Measurements from ENCODE around the gene PUS1.

The PUS1 gene

DNA sequence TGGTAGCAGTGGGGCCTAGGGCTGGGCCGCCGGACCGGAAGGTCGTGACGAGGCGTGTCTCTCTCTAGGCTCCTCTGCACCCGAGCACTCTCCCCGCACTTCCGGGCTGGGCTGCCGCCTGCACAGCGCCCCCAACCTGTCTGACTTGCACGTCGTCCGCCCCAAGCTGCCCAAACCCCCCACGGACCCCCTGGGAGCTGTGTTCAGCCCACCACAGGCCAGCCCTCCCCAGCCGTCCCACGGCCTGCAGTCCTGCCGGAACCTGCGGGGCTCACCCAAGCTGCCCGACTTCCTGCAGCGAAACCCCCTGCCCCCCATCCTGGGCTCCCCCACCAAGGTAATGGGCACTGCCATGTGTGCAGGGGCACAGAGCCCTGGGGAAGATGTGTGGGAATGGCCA is 13.3 kb upstream of the PUS1 start:
- DNase-seq (ENCODE audit: low read depth in 2 of 2), result no peak

DNA sequence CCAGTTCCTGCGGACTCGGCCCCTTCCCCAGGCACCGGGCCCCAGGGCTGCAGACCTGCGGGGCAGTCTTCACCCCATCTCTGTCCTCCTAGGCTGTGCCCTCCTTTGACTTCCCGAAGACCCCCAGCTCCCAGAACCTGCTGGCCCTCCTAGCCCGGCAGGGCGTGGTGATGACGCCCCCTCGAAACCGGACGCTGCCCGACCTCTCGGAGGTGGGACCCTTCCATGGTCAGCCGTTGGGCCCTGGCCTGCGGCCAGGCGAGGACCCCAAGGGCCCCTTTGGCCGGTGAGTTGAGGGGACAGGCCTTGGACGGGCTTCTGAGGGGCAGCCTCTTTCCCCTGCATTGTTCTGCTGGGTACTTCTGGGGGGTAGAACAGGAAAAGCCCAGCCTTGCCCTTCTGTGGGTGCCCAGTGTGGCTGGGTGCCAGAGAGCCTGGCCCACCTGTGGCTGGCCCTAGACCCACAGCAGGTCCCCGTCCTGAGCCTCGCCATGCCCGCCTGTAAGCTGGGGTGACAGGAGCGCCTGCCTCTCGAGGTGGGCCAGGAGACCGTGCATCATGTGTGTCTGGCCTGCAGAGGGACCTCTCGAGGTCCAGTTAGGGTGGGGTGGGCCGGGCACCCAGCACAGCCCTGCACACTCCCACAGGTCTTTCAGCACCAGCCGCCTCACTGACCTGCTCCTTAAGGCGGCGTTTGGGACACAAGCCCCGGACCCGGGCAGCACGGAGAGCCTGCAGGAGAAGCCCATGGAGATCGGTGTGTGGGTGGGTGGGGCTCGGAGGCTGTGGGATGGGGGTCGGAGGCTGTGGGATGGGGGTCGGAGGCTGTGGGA is 12.6 kb upstream of the PUS1 start:
- DNase-seq (ENCODE audit: low read depth in 2 of 2), result no peak

DNA sequence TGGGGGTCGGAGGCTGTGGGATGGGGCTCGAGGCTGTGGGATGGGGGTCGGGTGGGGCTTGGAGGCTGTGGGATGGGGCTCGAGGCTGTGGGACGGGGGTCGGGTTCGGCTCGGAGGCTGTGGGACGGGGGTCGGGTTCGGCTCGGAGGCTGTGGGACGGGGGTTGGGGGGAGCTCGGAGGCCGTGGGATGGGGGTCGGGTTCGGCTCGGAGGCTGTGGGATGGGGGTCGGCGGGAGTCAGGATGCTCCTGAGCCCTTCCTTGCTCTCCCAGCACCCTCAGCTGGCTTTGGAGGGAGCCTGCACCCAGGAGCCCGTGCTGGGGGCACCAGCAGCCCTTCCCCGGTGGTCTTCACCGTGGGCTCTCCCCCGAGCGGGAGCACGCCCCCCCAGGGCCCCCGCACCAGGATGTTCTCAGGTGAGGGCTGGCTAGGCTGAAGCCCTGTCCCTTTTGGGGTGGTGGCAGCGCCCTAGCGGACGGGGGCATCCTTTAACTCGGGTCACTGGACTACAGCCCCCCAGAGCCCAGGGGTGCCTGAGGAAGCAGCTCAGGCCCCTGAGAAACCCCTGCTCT is 11.9 kb upstream of the PUS1 start:
- DNase-seq (ENCODE audit: low read depth in 2 of 2), result no peak

DNA sequence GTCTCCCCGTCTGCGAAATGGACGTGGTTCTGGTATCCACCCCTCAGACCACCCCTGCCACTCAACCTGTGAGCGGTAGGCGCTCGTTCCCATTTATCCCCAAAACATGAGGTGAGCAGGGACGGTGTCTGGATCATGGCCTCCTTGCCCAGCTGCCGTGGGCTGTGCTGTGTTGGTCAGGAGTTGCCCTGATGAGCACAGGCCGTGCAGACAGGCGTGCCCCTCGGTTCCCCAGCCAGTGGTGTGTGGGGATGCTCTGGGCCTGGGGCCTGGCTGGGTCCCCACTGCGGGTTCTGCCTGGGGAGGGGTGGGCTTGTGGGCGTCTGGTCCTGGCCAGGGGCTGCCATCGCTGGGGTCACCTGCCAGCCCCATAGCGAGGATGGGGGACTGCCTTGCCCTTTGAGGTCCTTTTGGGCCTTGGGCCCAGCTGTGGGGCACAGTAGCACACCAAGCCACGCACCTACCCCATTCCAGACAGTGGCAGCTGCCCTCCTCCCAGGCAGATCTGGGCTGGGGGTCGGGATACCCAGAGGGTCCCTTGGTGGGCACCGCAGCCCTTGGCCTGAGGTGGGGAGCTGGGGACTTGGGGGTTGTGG is 11.3 kb upstream of the PUS1 start:
- DNase-seq (ENCODE audit: low read depth in 2 of 2), result no peak

DNA sequence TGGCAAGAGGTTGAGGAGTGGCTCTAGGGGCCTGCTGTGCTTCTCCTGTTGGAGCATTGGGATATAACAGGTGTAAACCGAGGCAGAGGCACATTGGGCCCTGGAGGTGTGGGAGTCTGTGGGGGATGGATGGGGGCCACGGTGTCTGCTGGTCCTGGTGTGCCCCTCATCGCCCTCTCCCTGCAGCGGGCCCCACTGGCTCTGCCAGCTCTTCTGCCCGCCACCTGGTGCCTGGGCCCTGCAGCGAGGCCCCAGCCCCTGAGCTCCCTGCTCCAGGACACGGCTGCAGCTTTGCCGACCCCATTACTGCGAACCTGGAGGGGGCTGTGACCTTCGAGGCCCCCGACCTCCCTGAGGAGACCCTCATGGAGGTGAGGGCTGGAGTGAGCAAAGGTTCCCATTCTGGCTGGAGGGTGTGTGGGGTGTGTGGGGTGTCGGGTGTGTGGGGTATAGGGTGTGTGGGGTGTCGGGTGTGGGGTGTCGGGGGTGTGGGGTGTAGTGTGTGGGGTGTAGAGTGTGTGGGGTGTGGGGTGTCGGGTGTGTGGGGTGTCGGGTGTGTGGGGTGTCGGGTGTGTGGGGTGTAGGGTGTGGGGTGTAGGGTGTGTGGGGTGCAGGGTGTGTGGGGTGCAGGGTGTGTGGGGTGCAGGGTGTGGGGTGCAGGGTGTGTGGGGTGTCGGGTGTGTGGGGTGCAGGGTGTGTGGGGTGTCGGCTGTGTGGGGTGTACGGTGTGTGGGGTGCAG is 10.6 kb upstream of the PUS1 start:
- DNase-seq (ENCODE audit: low read depth in 2 of 2), result no peak

DNA sequence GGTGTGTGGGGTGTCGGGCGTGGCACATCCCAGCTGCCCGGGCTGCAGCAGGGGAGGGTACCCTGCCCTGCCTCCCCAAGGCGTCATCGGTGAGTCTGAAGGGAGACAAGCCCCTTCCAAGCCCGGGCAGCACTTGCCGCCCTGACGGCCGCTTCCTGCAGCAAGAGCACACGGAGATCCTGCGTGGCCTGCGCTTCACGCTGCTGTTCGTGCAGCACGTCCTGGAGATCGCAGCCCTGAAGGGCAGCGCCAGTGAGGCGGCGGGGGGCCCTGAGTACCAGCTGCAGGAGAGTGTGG is 10.1 kb upstream of the PUS1 start:
- DNase-seq (ENCODE audit: low read depth in 2 of 2), result no peak

DNA sequence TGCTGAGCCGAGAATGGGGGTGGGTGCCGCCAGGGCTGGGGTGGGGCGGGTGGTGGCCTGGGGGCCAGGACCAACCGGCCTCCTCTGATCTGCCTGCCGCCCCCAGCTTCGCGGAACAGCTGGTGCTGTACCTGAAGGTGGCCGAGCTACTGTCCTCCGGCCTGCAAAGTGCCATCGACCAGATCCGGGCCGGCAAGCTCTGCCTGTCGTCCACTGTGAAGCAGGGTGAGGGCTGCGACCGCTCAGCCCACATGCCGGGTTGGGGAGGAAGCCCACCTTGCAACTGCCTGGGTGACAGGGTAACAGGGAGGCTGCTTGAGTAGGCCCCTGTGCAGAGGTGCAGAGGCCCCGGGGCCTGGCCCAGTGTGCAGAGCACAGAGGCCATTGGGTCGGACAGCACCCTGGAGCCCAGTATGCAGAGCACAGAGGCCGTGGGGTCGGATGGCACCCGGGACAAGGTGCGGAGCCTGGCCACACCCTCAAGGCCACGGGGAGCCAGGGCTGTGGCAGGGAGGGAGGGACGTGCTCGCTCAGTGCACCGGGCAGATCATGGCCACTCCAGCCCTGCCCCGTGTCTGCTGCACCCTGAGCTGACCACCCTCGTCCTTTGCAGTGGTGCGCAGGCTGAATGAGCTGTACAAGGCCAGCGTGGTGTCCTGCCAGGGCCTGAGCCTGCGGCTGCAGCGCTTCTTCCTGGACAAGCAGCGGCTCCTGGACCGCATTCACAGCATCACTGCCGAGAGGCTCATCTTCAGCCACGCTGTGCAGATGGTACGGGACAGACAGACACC is 9.5 kb upstream of the PUS1 start:
- no peak for DNase-seq (ENCODE audit: low read depth in 2 of 2)

DNA sequence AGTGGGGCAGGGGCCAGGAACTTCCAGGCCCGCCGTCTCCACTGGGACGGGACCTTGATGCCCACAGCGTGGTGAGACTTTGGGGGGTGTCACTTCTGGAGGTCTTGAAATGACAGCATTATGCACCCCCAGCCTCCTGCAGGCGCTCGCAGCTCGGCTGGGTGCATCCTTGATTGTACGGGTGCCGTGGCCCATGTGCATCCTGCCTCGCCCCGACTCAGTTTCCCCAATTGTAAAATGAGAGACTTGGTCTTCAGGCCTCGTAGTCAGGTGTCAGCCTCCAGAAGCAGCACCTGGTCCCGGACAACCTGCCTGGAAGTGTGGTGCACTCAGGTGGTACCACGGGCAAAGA is 8.9 kb upstream of the PUS1 start:
- DNase-seq (ENCODE audit: low read depth in 2 of 2), result no peak

DNA sequence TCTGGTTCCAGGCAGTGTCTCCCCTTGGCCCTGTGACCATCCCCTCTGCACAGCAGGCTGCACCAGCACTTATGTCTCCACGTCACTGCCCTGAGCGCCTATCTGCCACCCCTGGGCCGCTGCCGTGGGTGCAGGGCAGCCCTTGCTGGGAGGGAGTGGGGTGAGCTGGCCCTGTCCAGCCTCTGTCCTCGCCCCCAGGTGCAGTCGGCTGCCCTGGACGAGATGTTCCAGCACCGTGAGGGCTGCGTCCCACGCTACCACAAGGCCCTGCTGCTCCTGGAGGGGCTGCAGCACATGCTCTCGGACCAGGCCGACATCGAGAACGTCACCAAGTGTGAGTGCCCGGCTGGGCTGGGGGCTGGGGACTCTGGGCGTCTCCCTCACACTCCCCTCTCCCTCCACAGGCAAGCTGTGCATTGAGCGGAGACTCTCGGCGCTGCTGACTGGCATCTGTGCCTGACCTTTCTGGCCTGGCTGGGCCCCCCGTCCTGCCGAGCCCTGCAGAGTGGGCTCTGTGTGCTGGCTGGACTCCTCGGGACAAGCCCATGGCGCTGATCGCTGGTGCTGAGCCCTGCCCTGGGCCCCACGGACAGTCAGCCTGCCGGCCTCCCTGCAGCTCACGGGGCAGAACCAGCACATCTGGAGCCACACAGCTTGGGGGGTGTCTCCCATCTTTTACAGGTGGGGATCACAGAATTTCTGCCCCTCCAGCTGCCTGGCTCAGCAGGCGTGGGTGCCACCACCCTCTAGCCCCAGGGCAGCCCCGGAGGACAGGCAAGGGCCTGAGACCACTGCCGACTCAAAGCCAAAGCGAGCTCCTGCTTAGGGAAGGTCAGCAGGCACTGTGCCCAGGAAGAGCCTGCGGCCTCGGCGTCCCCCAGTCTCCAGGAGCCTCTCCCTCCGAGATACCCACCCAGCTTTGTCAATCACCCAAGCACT is 7.9 kb upstream of the PUS1 start:
- DNase-seq (ENCODE audit: low read depth in 2 of 2), result no peak

DNA sequence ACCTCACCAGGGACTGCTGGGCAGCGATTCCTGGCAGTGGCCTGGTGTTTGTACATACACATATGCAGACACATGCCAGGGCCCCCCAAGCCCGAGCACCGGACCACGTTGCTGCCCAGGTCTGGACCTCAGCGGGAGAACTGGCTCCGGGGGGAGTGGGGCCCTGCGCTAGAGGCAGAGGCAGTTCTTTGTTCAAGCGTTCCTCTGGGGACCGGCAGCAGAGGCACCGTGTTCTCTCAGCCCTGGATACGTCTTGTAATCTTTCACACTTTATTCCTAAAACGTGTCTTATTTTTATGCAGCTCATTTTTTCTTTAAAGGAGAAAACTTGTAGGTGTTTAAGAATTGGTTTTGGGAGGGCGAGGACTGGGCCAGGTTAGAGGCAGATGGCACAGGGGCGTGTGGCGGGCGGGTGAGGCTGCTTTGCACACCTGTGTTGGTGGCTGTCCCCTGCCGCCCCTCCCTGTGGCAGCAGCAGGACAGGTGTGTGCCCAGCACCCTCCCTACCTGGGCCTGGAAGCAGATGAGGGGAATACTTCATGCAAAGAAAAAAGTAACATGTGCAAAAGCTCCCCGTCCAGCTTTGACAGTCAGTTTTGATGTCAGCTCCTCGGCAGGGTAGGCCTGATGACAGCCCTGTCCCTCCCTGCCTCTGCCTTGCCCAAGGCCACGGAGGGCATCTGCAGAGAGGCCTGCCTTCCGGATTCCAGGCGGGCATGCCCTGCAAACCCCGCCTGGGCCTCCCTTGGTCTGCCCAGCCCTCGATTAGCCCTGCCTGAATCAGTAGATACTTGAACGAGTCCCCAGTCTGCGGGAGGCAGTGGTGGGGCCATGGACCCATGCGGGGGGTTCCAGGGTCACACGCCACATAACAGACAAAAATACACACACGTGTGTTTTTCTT is 7.0 kb upstream of the PUS1 start:
- DNase-seq (ENCODE audit: low read depth in 2 of 2), result no peak

DNA sequence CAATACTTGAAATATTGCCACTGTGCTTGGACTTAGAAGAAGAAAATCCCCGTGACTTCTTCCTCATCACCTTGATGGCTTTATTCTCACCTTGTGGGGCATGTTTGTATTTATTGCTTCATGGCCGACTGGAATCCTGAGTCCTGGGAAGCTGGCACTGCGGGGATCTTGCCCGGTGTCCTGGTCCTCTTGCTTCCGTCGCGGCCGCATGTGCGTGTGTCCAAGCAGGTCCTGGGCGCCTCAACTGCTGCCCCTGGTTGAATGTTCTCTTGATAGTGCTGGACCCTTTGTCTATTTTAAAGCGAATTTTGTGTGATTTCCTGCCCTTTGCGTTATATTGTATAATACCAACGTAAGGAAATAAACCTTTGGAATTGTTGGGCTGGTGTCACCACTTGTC is 6.3 kb upstream of the PUS1 start:
- no peak for DNase-seq (ENCODE audit: low read depth in 2 of 2)

DNA sequence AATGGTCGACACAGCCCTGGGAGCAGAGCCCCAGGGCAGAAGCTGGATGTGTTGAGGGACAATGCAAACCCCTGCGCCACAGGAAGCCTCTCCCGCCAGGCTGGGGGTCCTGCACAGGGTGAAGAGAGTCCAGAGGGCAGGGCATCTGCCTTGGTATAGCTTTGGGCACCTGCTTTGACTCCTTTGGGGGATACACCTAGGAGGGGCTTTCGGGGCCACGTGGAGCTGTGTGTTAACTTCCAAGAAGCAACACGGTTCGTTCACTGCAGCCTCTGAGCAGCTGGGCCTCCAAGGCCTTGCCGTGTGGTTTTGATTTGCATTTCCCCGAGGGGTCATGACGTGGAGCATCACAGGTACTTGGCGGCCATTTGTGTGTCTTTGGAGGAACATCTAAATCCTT is 5.8 kb upstream of the PUS1 start:
- DNase-seq (ENCODE audit: low read depth in 2 of 2), result no peak

DNA sequence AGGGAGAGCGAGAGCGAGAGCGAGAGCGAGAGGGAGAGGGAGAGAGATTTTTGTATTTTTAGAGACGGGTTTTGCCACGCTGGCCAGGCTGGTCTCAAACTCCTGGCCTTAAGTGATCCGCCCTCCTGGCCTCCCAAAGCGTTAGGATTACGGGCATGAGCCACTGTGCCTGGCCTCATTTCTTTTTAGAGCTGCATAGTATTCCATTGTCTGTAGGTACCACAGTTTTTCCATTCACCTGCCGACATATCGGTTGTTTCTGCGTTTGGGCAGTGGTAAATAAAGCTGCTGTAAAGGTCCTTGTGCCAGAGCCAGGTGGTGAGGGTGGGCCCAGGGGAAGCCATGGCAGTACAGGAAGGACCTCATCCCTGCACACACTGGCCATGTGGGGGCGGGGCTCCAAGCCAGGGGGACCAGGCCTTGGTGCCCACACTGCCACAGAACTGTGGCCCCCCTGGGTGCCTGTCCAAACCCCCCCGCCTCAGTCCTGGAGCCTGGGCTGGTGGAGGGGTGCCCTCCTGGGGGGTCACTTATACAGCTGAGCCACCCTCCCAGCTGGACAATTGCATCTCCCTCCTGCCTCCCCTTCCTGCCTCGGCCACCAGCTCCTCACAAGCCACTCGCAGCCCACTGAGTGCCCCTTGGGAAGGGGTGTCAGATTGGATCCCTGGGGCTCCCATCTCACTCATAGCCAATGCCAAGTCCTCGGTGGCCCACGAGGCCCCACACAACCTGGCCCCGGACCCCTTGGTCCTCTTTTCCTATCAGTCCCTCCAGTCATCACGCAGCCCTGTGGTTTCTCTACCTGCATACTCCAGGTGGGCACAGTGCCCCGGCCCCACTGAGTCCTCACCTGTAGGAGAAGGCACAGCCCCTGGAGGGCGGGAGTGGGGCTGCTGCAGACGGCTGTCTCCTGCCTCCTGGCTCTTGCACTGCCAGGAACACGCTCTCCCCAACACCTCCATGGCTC is 1.7 kb upstream of the PUS1 start:
- DNase-seq (ENCODE audit: low read depth in 2 of 2), result no peak

DNA sequence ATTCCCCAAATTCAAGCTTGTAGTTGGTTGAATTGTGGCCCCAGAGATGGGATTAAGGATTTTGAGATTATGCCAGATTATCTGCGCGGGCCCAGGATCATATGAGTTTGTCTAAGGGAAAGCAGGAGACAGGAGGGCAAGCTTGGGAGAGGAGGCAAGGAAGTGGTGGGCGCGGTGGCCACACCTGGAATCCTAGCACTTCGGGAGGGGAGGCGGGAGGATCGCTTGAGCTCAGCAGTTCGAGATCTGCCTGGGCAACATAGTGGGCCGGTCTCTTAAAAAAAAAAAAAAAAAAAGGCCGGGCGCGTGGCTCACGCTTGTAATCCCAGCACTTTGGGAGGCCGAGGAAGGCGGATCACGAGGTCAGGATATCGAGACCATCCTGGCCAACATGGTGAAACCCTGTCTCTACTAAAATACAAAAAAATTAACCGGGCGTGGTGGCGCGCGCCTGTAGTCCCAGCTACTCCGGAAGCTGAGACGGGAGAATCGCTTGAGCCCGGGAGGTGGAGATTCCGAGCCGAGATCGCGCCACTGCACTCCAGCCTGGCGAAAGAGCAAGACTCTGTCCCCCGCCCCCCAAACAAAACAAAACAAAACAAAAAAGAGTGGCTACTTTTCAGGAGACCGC is 881 bp upstream of the PUS1 start:
- DNase-seq (ENCODE audit: low read depth in 2 of 2), result no peak

DNA sequence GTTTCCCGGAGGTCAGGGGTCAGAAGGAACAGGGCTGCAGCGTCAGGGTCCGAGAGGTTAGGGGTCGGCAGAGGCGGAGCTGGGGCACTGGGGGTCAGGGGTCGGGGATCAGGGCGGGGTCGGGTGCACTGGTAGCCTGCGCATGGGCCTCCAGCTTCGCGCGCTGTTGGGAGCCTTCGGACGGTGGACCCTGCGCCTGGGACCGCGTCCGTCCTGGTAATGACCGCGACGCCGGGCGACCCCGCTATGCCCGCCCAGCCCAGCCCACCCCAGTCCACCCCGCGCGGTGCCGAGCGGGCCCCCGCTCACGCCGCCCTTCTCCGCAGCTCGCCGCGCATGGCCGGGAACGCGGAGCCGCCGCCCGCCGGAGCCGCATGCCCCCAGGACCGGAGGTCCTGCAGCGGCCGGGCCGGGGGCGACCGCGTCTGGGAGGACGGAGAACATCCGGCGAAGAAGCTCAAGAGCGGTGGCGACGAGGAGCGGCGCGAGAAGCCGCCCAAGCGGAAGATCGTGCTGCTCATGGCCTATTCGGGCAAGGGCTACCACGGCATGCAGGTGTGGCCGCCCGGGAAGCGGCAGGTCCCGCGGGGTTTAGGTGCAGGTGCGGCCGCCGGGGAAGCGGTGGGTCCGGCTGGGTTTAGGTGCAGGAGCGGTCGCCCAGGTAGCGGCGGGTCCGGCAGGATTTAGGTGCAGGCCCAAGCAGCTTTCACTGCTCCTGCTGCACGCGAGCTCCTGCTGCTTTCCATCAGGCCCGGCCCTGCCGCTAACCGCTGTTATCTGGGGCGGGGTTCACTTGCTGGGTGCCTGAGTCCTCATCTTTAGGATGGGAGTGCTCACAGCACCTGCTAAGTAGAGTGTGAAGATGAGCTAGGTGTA is 743 bp downstream of the PUS1 start:
- DNase-seq (ENCODE audit: low read depth in 2 of 2), result no peak

DNA sequence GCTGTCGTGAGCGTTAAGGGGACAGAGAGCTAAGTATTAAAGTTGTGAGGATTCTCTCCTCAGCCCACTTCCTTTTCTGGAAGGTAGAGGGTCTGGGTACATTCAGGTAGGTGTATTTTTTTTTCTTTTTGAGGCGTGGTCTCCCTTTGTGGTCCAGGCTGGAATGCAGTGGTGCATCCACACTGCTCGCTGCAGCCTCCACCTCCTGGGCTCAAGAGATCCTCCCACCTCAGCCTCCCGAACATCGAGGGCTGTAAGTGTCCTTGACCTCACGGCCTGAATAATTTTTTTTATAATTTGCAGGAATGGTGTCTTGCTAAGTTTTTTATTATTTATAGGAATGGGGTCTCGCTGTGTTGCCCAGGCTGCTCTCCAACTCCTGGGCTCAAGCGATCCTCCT is 1.4 kb downstream of the PUS1 start:
- no peak for DNase-seq (ENCODE audit: low read depth in 2 of 2)

DNA sequence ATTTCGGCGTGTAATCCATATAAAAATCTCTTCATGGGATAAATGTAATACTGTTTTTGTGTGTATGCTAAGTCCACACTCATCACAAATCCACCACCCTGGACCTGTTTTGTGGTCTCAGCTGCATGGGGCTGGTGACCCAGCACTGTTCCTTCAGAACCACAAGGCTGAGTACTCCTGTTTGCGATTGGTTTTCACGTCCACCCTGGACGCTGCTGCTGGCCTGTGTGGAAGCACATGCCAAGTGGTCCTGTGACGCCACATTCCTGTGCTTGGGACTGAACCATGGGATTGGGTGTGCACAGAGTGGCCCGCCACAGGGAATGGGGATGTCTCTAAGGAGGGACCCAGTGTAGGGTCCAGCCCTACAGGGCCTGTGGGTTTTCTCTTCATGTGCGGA is 4.3 kb downstream of the PUS1 start:
- DNase-seq (ENCODE audit: low read depth in 2 of 2), result no peak

Measured in stimulated activated CD4-positive, alpha-beta T cell treated with anti-CD3 and anti-CD28 coated beads, Interleukin-1b, Interleukin-23, amount 100 ng/mL, for 1 hour (primary cell).